Liver (tissue), 9 donors: ENCODE results near the gene ADA. TPM values are rescaled to one million over a fixed set of nuclear protein-coding genes. Genes with fewer than 3 reads are reported as not detected.

Source experiments
- DNase-seq: peaks from one replicate; pipeline ENCODE4 v3.0.0-alpha.2; 2017; ENCODE audit warnings: low spot score
- H3K27ac ChIP-seq, 2 donors: one replicate each; pipeline ENCODE4 v1.7.0; 2013; ENCODE audit warnings: inconsistent platforms in 2 of 2, low read length in 2 of 2, control low read depth in 1 of 2, low read depth in 1 of 2, mild to moderate bottlenecking in 1 of 2
- H3K27me3 ChIP-seq, 4 donors: one replicate each; pipeline versions ENCODE4 v1.6.1 to v1.7.0; 2013; ENCODE audit warnings: low read length in 3 of 4, inconsistent platforms in 1 of 4, mild to moderate bottlenecking in 1 of 4, moderate library complexity in 1 of 4; ENCODE audit not compliant: control insufficient read depth in 4 of 4, insufficient read depth in 4 of 4
- H3K36me3 ChIP-seq, 4 donors: one replicate each; pipeline versions ENCODE4 v1.6.1 to v1.7.0; 2013; ENCODE audit warnings: low read length in 3 of 4, mild to moderate bottlenecking in 3 of 4, low read depth in 1 of 4, moderate library complexity in 1 of 4; ENCODE audit not compliant: control insufficient read depth in 4 of 4, insufficient read depth in 3 of 4
- H3K4me1 ChIP-seq, 4 donors: one replicate each; pipeline versions ENCODE4 v1.6.1 to v1.7.0; 2013; ENCODE audit warnings: low read length in 3 of 4, mild to moderate bottlenecking in 3 of 4, moderate library complexity in 1 of 4; ENCODE audit not compliant: control insufficient read depth in 4 of 4, insufficient read depth in 4 of 4
- H3K4me3 ChIP-seq, 3 donors: one replicate each; pipeline versions ENCODE4 v1.6.1 to v1.7.0; 2013; ENCODE audit warnings: low read length in 3 of 3, control low read depth in 1 of 3, low read depth in 1 of 3, mild to moderate bottlenecking in 1 of 3
- H3K9ac ChIP-seq, 2 donors: one replicate each; pipeline ENCODE4 v1.7.0; 2013; ENCODE audit warnings: low read length in 2 of 2, mild to moderate bottlenecking in 2 of 2, moderate library complexity in 2 of 2, control low read depth in 1 of 2, low read depth in 1 of 2
- H3K9me3 ChIP-seq, 4 donors: one replicate each; pipeline versions ENCODE4 v1.6.1 to v1.7.0; 2013; ENCODE audit warnings: low read length in 3 of 4; ENCODE audit not compliant: control insufficient read depth in 4 of 4
- ATF3 ChIP-seq: IDR thresholded peaks from 2 replicates; pipeline ENCODE4 v1.6.1; 2016; ENCODE audit warnings: antibody characterized with exemption
- CTCF ChIP-seq: fragments of 150-350 bp; IDR thresholded peaks from 2 replicates; pipeline ENCODE4 v1.5.1; 2017; ENCODE audit warnings: improper control_type of control experiment, low read depth, low read length; ENCODE audit not compliant: missing input control
- EGR1 ChIP-seq, 2 donors: IDR thresholded peaks; 2 replicates each; pipeline ENCODE4 v1.6.1; 2016 to 2018; ENCODE audit warnings: antibody characterized with exemption in 2 of 2, low read depth in 2 of 2
- FOXA1 ChIP-seq: IDR thresholded peaks from 2 replicates; pipeline ENCODE4 v1.6.1; 2016; ENCODE audit warnings: antibody characterized with exemption
- GABPA ChIP-seq, 2 donors: IDR thresholded peaks in 1 of 2; conservative IDR thresholded peaks in 1 of 2; 2 replicates each; pipeline ENCODE4 v1.6.1; 2016; ENCODE audit warnings: antibody characterized with exemption in 2 of 2, mild to moderate bottlenecking in 1 of 2, moderate library complexity in 1 of 2
- MAX ChIP-seq: IDR thresholded peaks from 2 replicates; pipeline ENCODE4 v1.6.1; 2016; ENCODE audit warnings: antibody characterized with exemption
- NR2F2 ChIP-seq: IDR thresholded peaks from 2 replicates; pipeline ENCODE4 v1.6.1; 2016; ENCODE audit warnings: antibody characterized with exemption
- RAD21 ChIP-seq, 2 donors: IDR thresholded peaks; 2 replicates each; pipeline ENCODE4 v1.6.1; 2016; ENCODE audit warnings: antibody characterized with exemption in 2 of 2, mild to moderate bottlenecking in 2 of 2
- RXRA ChIP-seq, 2 donors: IDR thresholded peaks; 2 replicates each; pipeline ENCODE4 v1.6.1; 2017 to 2018; ENCODE audit warnings: antibody characterized with exemption in 2 of 2, mild to moderate bottlenecking in 1 of 2
- SP1 ChIP-seq: IDR thresholded peaks from 2 replicates; pipeline ENCODE4 v1.6.1; 2018; ENCODE audit warnings: antibody characterized with exemption, mild to moderate bottlenecking
- YY1 ChIP-seq: IDR thresholded peaks from 2 replicates; pipeline ENCODE4 v1.6.1; 2016; ENCODE audit warnings: antibody characterized with exemption, mild to moderate bottlenecking
- ZBTB33 ChIP-seq: IDR thresholded peaks from 2 replicates; pipeline ENCODE4 v1.6.1; 2016; ENCODE audit warnings: antibody characterized with exemption
- WGBS: extraction: QIAGEN DNeasy Blood & Tissue Kit; methylation state at CpG from one replicate; pipeline ENCODE4 v1.1.7; 2013; 5-methylcytosine and 5-hydroxymethylcytosine counted together
- polyA plus RNA-seq, 2 donors: library from polyadenylated mRNA; stranded (reverse) in 1 of 2; unstranded in 1 of 2; fragments of 200-250 nt in 1 of 2; fragments of >200 nt in 1 of 2; fragmentation: Nextera tagmentation in 1 of 2; extraction: Ambion mirVana in 1 of 2; gene quantifications; one replicate each; pipeline versions ENCODE4 v1.2.1 to v1.2.3, GENCODE V29; 2013 to 2015
- total RNA-seq, 2 donors: library from RNA; depleted of rRNA; stranded (reverse); fragments of >200 nt; gene quantifications; one replicate each; pipeline ENCODE4 v1.2.3, GENCODE V29; 2014
- donor health status: healthy.
- donor health status: healthy.
- donor health status: healthy.
- donor health status: healthy.
- donor health status: healthy.

The ADA gene
- total and polyA plus RNA-seq, 4 donors = 2.9 to 7.7 (median 3.0) TPM

GRCh38 chr20:44644667-44645131, 6.8 kb downstream of the ADA start (continued):
- no peak for TF ChIP-seq ZBTB33

- no peak for DNase-seq
- H3K4me1 ChIP-seq = peaks cover 4 to 14% (median 10%) of the 10 kb centered on the region in 4 donors
- TF ChIP-seq ZBTB33 (no peak), NR2F2 (no peak), MAX (no peak), FOXA1 (no peak), CTCF (no peak), YY1 (no peak), GABPA (IDR thresholded peaks at IDR 0.05 in 1 of 2, conservative IDR thresholded peaks at IDR 0.05 in 1 of 2) (no peak), ATF3 (no peak), EGR1 (IDR thresholded peaks at IDR 0.05; ENCODE audit: low read depth in 2 of 2) (no peak)
- H3K9me3 ChIP-seq = no peaks in the 10 kb centered on the region
- no peaks in the 10 kb centered on the region for H3K27me3 ChIP-seq
- no peaks in the 10 kb centered on the region for H3K36me3 ChIP-seq
- WGBS = 79% methylated on average over 8 of the region's 8 CpGs
- no peak overlapping the region for H3K4me3 ChIP-seq
- no peak overlapping the region for H3K9ac ChIP-seq
- H3K27ac ChIP-seq = peak overlapping the region; percentile 41 to 71
Observed at GRCh38 chr20:44644230-44644617, 7.3 kb downstream of the ADA start.

- Histone ChIP-seq H3K9me3 (no peaks in the 10 kb centered on the region), H3K4me1 (peaks cover 4 to 14% (median 10%) of the 10 kb centered on the region in 4 donors), H3K27ac (peak overlapping the region; percentile 55 to 71), H3K4me3 (no peak overlapping the region), H3K9ac (no peak overlapping the region), H3K27me3 (no peaks in the 10 kb centered on the region), H3K36me3 (no peaks in the 10 kb centered on the region)
- TF ChIP-seq RAD21 (IDR thresholded peaks at IDR 0.05) = no peak
- no peak for TF ChIP-seq SP1
- no peak for TF ChIP-seq ZBTB33
- peak; percentile 82 for TF ChIP-seq NR2F2
- TF ChIP-seq FOXA1 = no peak
- peak in 1 of 2 donors; percentile 23 for TF ChIP-seq RXRA (IDR thresholded peaks at IDR 0.05)
- no peak for DNase-seq
- WGBS = 66% methylated on average over 16 of the region's 16 CpGs
Observed at GRCh38 chr20:44643596-44644229, 7.8 kb downstream of the ADA start.
